COLO668 (cell line): ENCODE measurements around the gene PIAS4.
A peak's percentile ranks its signal among the peaks of the same experiment; 100 is the strongest.
"Not testable (repeated sequence)": the region's sequence is repeated elsewhere in the genome, so short reads cannot be mapped to it uniquely, and the experiment has no call there.

ENCODE experiments used
- DNase-seq: peaks from one replicate; lab custom pipeline; 2025; ENCODE audit not compliant: unreplicated experiment; lab: John Stamatoyannopoulos, UW

Gene PIAS4

DNA sequence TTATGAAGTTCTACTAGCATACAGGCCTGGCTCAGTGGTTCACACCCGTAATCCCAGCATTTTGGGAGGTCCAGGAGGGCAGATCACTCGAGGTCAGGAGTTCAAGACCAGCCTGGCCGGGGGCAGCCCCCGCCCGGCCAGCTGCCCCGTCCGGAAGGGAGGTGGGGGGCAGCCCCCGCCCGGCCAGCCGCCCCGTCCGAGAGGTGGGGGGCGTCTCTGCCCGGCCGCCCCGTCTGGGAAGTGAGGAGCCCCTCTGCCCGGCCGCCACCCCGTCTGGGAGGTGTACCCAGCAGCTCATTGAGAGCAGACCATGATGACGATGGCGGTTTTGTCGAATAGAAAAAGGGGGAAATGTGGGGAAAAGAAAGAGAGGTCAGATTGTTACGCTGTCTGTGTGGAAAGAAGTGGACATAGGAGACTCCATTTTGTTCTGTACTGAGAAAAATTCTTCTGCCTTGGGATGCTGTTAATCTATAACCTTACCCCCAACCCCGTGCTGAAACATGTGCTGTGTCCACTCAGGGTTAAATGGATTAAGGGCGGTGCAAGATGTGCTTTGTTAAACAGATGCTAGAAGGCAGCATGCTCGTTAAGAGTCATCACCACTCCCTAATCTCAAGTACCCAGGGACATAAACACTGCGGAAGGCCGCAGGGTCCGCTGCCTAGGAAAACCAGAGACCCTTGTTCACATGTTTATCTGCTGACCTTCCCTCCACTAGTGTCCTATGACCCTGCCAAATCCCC, 8.7 kb upstream of the PIAS4 start:
- DNase-seq: not testable (repeated sequence)

DNA sequence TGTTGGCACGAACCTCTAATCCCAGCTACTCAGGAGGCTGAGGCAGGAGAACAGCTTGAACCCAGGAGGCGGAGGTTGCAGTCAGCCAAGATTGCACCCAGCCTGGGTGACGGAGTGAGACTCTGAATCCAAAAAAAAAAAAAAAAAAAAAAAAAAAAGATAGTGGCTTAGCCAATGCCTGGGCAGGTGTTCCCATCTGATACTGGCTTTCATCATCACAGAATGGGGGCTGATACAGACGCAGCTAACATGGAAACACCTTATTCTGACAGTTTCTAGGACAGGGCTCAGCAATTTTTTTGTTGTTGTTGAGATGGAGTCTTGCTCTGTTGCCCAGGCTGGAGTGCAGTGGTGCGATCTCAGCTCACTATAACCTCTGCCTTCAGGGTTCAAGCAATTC, 6.7 kb upstream of the PIAS4 start:
- DNase-seq: not testable (repeated sequence)

DNA sequence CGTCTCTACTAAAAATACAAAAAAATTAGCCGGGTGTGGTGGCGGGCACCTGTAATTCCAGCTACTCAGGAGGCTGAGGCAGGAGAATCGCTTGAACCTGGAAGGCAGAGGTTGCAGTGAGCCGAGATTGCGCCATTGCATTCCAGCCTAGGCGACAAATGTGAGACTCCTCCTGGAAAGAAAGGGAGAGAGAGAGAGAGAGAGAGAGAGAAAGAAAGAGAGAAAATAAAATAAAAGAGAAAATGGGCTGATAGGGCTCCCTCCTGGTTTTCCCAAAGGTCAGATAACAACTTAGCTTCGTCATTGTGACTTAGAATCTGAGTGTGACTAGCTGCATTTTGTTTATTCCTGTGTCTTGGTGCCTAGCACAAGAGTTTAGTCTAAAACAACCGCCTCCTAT, 2.1 kb upstream of the PIAS4 start:
- DNase-seq: not testable (repeated sequence)

DNA sequence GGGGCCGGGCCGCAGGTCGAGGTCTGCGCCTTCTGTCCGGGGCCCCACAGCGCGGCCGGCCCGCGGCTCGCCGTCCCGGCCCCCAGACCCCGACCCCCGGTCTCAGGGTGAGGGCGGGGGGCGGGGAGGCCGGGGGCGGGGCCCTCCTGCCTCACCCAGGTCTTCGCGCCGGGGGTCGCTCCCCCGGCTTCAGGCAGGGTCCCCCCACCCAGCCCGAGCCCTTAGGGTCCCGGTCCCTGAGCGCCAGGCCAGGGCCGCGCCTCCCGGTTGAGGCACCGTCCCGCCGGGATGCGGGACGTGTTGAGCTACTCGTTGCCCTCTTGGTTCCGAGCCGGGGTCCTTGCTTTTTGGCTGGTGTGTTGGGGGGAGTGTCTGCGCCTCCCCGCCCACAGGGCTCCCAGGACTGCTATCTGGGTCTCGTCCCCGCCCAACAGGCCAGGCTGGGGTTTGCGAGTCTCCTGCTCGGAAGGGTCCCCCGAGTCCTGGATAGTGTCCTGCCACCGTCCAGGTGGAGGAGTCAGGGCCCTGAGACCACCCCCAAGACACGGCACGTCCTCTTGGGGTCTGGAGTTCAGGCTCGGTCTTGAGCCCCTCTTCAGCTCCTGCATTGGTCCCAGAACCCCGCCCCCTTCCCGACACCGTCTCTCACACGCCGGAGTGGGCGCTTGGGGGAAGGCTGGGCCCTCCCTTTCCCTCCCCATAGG, 452 bp downstream of the PIAS4 start:
- peak; percentile 31 for DNase-seq

DNA sequence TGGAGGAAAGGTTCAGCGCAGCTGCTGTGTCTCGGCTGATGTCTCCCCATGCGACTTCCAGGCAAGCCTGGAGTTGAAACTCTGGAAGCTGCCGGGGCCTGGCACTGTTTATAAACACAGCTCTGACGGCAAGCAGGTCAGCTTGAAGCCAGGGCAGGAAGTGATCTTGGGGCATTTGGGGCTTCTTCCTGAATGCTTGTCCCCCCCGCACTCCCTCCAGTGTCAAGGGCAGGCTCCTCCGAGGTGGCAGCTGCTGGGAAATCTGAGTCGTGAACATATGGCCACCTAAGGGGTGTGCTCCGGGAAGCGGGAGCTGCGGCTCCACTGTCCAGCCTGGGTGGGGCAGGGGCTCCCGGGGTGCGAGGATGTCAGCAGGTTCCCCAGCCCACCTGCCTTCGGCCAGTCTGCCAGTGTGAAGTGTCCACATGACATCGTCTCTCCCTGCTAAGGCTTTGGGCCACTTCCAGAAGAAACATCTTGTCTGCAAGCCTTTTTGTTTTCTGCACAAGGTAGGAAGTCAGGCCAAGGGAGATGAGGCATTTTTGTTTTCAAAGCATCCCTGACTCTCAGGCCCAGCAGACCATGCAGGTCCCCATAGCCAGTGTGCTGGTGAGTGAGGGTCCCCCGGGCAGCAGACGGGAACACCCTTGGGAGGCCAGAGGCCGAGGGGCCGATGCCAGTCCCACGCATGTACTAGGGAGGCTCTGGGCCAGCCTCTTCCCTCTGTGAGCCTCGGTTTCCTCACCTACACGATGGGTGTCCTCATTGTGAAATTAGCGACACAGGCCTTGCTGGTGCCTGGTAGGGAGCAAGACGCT, 2.7 kb downstream of the PIAS4 start:
- no peak for DNase-seq

DNA sequence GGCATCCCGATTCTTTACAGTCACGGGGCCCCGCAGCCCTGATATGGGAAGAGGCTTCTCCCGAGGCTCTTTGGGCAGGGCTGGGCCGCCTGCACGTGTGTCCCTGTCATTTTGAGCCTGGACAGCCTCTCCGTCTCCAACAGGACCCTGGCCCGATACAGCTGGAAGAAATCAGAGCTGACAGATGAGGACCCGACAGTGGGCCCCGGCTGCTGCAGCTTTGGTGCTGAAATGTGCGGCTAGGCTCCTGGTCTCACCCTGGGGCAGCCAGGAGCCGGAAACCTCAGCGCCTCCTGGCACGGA, 3.2 kb downstream of the PIAS4 start:
- no peak for DNase-seq

DNA sequence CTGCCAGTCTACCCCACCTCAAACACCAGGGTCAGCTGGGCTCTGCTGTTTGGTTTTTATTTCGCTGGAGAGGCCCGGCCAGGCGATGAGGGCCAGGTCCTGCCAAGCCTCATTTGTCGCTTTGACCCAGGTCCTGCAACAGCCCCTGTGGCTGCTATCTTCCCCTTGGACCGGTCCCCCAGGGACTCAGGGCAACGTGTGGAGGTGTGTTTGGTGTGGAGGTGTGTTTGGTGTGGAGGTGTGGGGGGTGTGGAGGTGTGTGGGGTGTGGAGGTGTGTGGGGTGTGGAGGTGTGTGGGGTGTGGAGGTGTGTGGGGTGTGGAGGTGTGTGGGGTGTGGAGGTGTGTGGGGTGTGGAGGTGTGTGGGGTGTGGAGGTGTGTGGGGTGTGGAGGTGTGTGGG, 3.9 kb downstream of the PIAS4 start:
- not testable (repeated sequence) for DNase-seq

DNA sequence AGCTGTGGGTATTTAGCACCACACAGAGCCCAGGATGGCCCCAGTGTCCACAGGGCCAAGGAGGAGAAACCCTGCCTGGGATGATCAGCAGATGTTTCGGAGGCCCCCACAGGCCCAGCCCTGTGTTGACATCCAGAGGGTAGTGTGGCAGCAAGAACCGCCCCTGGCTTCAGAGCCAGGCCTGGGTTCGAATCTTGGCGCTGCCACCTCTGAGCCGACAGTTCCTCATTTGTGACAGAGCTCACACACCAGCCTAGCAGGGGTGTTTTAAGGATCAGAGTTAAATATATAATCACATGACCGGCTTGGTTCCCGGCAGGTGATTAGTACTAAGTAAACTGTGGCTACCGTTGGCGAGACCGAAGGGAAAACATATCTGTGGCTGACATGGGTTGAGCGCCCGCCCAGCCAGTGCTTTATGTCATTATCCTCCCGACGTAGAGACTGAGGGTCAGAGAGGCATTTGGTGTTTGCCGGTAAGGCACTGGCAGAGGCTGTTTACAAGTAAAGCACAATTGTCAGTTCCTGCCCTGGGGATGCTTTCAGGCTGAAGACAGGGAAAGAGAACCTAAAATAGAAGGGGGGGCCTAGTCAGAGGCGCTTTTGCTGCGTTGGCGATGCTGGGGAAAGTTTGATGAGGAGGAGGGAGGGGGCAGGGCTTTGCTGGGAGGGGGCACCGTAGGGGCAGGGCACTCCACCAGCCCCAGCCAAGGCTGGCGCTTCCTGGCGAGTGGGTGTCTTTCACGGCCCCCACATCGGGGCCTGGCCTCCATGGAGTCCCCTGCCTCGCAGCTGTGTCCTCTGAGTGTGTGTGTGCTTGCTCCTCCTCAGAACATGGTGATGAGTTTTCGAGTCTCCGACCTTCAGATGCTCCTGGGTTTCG, 4.8 kb downstream of the PIAS4 start:
- peak; percentile 82 for DNase-seq

DNA sequence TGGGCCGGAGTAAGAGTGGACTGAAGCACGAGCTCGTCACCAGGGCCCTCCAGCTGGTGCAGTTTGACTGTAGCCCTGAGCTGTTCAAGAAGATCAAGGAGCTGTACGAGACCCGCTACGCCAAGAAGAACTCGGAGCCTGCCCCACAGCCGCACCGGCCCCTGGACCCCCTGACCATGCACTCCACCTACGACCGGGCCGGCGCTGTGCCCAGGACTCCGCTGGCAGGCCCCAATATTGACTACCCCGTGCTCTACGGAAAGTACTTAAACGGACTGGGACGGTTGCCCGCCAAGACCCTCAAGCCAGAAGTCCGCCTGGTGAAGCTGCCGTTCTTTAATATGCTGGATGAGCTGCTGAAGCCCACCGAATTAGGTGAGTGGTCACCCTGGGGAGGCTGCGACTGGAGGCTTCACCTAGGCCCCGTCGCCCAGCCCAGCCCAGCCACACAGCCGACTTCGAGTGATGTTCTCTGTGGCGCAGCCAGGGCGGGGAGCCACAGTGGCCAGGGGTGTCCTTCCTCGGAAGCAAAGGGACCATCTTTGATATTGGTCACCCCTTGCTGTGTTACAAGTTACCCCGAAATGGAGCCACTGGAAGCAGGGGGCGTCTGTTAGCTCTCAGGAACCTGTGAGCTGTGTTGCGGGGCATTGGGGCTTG, 5.6 kb downstream of the PIAS4 start:
- DNase-seq: no peak

DNA sequence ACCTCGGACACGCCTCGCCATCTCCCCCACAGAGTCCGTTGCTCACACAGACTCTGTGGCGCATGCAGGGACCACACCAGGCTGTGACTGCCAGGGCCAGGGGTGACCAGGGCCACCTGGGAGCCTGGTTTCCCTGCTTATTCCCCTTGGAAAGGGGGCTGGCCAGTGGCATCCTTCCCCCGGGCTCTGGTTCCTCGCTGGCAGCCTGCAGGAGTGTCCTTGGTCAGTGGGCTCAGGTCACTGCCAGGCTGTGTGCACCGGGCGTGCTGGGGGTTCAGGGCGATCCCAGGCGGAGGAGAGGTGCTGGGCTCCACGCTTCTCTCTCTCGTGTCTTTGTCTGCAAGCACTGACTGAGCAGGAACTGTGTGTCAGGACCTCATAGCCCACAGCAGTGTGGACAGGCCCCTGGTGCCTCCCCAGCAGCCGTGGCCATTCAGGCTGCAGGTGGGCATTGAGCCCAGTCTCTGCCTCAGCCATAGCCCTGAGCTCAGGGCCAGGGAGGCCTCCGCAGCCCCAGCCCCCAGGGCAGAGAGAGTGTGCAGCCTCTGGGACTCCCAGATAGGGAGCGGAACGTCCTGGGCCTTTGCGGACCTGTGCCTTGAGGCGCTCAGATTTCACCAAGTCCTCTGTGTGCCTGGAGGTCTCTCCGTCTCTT, 6.5 kb downstream of the PIAS4 start:
- DNase-seq: no peak

DNA sequence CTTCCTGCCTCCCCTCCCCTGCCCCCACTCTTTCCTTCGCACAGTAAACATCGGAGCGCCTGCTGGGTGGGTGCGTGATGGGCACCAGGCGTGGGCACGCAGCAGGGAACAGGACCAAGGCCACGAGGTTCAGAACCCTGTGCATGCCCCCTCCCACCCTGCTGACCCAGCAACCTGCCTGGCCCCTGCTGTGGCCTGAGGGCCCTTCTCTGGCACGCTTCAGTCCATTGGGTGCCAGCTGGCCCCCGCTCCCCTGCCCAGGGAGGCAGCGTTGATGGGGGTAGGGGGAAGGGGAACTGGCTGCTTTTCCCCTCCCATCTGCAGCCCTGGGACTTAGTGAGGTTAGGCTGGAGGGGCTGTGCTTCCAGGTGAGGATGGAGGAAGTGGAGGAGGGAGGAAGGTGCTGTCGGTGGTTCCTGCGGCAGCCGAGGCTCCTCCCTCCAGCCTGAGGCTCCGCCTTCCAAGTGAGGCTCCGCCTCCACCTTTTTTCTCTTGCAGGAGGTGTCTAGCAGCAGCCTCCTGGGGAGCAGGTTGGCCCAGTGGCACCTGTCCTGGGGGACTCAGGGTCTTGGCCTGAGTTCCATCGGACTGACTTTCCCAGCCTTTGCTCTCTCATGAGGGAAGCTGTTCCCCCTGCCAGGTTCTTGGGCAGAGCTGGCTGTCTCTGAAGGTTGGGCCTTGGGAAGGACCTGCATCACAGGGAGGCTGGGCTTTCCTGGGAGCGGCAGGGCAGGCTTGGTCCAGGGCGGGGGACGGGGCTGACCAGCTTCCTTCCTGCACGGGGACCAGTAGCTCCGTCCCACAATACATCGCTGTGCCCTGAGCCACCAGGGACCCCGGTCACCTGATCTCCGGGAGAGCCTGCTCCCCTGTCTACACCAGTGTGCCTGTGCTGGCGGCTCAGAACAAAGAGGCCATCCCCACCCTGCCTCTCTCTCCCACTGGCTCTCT, 7.3 kb downstream of the PIAS4 start:
- no peak for DNase-seq

DNA sequence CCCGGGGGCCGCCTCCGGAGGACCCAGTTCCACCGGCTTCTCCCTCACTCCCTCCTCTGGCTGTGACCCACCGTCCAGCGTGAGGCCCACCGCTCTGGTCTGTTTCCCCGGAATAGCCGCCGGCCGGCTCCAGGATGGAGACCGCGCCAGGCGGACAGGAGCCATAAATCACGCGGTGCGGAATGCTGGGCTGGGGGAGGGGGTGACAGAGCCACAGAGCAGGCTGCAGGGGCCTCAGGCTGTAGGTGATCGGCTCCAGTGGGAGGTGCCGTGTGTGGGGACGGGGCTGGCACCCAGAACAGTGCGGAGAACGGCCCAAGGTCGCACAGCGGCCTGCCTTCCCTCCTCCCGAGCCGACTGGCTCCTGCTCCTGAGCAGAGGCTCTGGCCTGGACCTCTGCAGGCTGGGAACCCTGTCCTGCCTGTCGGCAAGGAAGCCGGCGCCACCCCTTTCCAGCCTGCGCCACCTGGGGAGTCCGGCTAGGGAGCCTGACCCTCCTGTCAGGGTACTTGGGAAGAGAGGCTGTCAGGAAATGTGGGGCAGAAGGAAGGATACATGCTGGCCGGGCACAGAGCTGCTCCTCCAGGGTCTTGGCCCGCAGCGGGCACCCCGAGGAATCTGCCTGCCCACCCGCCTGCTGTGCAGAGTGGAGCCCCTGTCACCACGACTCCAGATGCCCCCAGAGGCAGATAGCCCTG, 8.3 kb downstream of the PIAS4 start:
- DNase-seq: no peak

DNA sequence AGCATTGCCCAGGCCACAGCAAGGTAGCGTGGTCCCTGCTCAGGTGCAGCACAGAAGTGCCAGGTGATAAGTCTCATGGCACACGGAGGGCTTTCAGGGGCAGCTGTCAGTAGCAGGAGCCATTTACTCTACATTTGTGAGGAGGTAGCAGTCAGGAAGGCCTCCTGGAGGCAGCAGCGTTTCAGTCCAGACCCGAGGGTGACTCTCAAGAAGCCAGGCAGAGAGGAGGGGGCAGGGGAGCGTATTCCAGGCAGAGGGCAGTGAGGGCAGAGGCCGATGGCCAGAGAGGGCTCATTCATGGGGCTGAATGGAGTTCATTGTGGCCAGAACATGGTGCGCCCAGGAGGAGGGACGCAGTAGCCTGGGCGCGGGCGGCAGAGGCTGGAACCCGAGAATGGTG, 8.9 kb downstream of the PIAS4 start:
- DNase-seq: no peak

DNA sequence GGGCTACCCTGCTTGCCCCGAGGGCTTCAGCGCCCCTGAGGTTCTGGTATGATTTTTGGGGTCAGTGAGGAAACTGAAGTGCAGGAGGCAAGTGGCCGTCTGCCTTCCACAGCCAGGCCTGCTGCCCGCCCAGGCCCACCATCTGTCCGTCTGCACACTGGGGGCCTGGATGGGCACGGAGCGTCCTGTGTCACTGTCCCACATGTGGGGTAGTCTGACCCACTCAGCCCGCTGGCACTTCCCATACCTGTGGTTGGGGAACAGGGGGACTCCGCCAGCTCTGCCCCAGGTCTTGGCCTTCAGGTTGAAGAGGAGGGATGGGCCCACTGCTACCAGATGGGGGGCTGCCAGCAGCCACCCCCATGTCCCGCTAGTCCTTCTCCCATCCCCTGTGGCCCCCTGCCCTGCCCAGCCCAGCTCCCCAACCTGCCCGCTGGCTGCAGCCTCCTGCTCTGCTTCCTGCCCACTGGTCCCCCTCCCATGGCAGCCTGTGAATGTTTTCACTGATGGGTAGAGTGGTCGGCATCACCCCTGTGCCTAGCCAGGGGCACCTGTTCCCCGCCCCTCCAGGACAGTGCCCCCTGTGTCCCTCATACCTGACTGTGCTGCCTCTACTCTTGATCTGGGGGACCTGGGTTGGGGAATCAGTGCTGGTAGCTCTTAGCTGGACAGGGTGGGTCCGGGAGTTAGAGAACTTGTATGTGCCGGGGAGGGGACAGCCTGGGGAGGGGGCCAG, 9.5 kb downstream of the PIAS4 start:
- no peak for DNase-seq

DNA sequence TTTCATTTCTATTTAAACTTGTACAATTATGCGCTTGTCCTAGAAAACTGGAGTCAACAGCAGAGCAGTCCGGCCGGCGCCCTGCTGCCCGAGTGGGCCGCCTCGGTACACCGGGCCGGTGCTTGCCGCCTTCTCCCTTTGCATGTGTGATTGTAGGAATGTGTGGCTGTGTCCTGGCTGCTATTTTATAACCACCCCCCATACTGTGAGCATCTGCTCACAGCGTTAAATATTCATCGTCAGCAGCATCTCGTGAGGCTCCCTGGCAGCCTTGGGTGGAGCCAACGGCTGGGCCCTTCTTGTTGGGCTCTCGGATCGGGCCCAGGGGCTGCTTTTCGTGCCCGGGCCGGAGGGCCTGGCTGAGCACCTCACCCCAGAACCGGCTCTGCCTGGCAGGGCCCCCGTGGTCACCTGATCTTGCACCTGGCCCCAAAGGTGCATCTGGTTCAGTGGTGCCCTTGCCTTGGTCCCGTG, 10.6 kb downstream of the PIAS4 start:
- DNase-seq: no peak

DNA sequence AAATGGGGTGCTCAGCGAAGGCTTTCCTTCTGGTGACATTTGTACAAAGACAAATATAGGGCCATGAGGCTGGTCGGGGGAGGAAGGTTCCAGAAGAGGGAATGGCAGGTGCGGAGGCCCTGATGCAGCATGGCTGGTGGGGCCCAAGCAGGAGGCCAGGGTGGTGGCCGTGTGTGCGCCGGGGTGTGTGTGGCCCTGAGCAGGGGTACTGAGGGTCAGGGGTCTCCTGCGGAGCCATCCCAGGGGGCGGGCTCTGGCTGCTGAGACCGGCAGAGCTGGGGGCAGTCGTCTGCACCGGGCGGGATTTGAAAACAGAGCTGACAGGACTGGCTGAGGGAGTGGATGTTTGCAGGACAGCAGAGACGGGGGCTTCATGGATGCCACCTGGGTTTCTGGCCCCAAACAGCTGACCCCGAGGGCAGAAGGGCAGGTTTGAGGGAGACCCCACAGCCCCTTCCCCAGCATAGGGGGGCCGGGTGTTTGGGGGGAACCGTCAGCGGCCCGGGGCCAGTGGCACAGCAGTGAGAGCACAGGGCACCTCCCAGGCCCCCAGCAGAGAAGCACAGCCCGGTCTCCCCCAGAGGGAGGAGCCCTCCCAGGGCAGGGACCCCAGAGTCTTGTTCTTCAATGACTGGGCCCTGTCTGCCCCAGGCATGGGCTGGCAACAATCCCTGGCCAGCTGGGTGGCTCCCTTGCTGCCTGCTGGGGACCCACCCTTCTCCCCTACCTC, 11.4 kb downstream of the PIAS4 start:
- no peak for DNase-seq

DNA sequence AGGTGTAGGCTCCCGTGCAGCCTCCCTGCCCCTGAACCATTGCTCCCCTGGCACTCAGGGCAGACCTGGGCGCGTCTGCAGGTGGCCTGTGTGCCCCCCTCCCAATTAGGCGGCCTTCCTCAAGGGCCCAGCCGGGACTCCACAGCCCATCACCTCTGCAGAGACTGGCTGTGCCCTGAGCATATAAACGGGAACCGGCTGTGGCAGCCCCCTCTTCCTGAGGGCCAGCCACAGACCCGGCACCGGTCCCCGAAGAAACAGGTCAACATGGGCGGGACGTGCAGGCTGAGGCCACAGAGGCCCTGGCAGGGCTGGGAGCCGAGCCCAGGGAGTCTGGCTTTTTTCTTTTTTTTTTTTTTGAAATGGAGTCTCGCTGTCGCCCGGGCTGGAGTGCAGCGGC, 12.0 kb downstream of the PIAS4 start:
- DNase-seq: no peak
